Thyroid gland (tissue), 4 donors: ENCODE data around the gene USP15. TPM values are rescaled to one million over a fixed set of nuclear protein-coding genes. Genes with fewer than 3 reads are reported as not detected.

Source experiments
- DNase-seq, 2 donors: peaks; one replicate each; pipeline ENCODE4 v3.0.0-alpha.2; 2019
- H3K27ac ChIP-seq, 3 donors: fragments of 200-600 bp; sonication (generic); 1 replicate in 2 of 3; 2 replicates in 1 of 3; pipeline ENCODE4 v1.5.1; 2016 to 2019; ENCODE audit warnings: mild to moderate bottlenecking in 1 of 3, moderate library complexity in 1 of 3
- H3K27me3 ChIP-seq: fragments of 200-600 bp; sonication (generic); one replicate; pipeline ENCODE4 v1.5.1; 2019
- H3K36me3 ChIP-seq, 2 donors: fragments of 200-600 bp; sonication (generic); one replicate each; pipeline ENCODE4 v1.5.1; 2016 to 2019
- H3K4me1 ChIP-seq, 2 donors: fragments of 200-600 bp; sonication (generic); one replicate each; pipeline ENCODE4 v1.5.1; 2017 to 2019
- H3K4me3 ChIP-seq, 3 donors: fragments of 200-600 bp; sonication (generic); replicated peaks in 1 of 3; 1 replicate in 2 of 3; 2 replicates in 1 of 3; pipeline ENCODE4 v1.5.1; 2016; ENCODE audit warnings: mild to moderate bottlenecking in 1 of 3
- H3K9me3 ChIP-seq: fragments of 200-600 bp; sonication (generic); one replicate; pipeline ENCODE4 v1.5.1; 2017
- CTCF ChIP-seq, 6 experiments: fragments of 200-600 bp in 3 of 6; fragments of 450-650 bp in 3 of 6; sonication (generic) in 3 of 6; IDR thresholded peaks; one replicate each; pipeline ENCODE4 v1.5.1; 2016 to 2019; ENCODE audit warnings: antibody characterized with exemption in 6 of 6, mild to moderate bottlenecking in 2 of 6, inconsistent platforms in 1 of 6, moderate library complexity in 1 of 6
- POLR2A ChIP-seq, 2 donors: fragments of 450-650 bp; IDR thresholded peaks; one replicate each; pipeline ENCODE4 v1.6.1; 2017; ENCODE audit warnings: antibody characterized with exemption in 2 of 2, mild to moderate bottlenecking in 2 of 2, moderate library complexity in 1 of 2
- WGBS, 2 donors: methylation state at CpG; one replicate each; pipeline ENCODE4 v1.1.5; 2017; 5-methylcytosine and 5-hydroxymethylcytosine counted together
- intact Hi-C: fragments of 100-400 bp; cut with DNase I; formaldehyde crosslinking; loops from one replicate; pipeline ENCODE4 v1.15.1; 2023
- total RNA-seq, 4 donors: library from RNA; depleted of rRNA; stranded (reverse); fragments of >200 nt; gene quantifications; one replicate each; pipeline ENCODE4 v1.2.3, GENCODE V29; 2016

Gene USP15
- total RNA-seq, 4 donors from 2014 or later: 57.3 to 139 (median 70.2) TPM

GRCh38 chr12:62296001-62296400, 35.8 kb downstream of the USP15 start:
- no peak overlapping the region for H3K4me3 ChIP-seq
- WGBS, 2 donors: 90 to 92% methylated on average over 2 of the region's 2 CpGs
- no peak overlapping the region for H3K27ac ChIP-seq
- H3K9me3 ChIP-seq: no peaks in the 10 kb centered on the region
- H3K4me1 ChIP-seq: no peaks in the 10 kb centered on the region
- intact Hi-C loops: no loop called here
- no peak for TF ChIP-seq CTCF (IDR thresholded peaks at IDR 0.05)
- no peak for TF ChIP-seq POLR2A (IDR thresholded peaks at IDR 0.05)
- DNase-seq: no peak
- no peaks in the 10 kb centered on the region for H3K27me3 ChIP-seq
- peaks cover 4 to 8% of the 10 kb centered on the region in 2 donors for H3K36me3 ChIP-seq

- intact Hi-C loops: no loop called here
- no peak overlapping the region for H3K4me3 ChIP-seq
- no peak for DNase-seq
- no peaks in the 10 kb centered on the region for H3K27me3 ChIP-seq
- H3K4me1 ChIP-seq: no peaks in the 10 kb centered on the region
- no peak for TF ChIP-seq CTCF (IDR thresholded peaks at IDR 0.05)
- no peak for TF ChIP-seq POLR2A (IDR thresholded peaks at IDR 0.05)
- H3K9me3 ChIP-seq: no peaks in the 10 kb centered on the region
- H3K36me3 ChIP-seq: peaks cover 4 to 8% of the 10 kb centered on the region in 2 donors
- H3K27ac ChIP-seq: no peak overlapping the region
Observed at GRCh38 chr12:62297321-62297720, 37.1 kb downstream of the USP15 start.

- H3K4me3 ChIP-seq: no peak overlapping the region
- TF ChIP-seq POLR2A (IDR thresholded peaks at IDR 0.05) (no peak), CTCF (IDR thresholded peaks at IDR 0.05) (no peak)
- no peaks in the 10 kb centered on the region for H3K4me1 ChIP-seq
- H3K27me3 ChIP-seq: no peaks in the 10 kb centered on the region
- intact Hi-C loops: no loop called here
- no peak for DNase-seq
- WGBS, 2 donors: 77 to 89% methylated on average over 3 of the region's 3 CpGs
- no peaks in the 10 kb centered on the region for H3K9me3 ChIP-seq
- peaks cover 15 to 16% of the 10 kb centered on the region in 2 donors for H3K36me3 ChIP-seq
- H3K27ac ChIP-seq: no peak overlapping the region
Observed at GRCh38 chr12:62299617-62300016, 39.4 kb downstream of the USP15 start.

- Histone ChIP-seq H3K9me3 (no peaks in the 10 kb centered on the region), H3K27me3 (no peaks in the 10 kb centered on the region), H3K4me1 (no peaks in the 10 kb centered on the region), H3K4me3 (no peak overlapping the region), H3K27ac (no peak overlapping the region), H3K36me3 (peaks cover 9 to 18% of the 10 kb centered on the region in 2 donors)
- TF ChIP-seq CTCF (IDR thresholded peaks at IDR 0.05) (no peak), POLR2A (IDR thresholded peaks at IDR 0.05) (no peak)
- DNase-seq: no peak
- 88 to 89% methylated on average over 6 of the region's 6 CpGs for WGBS, 2 donors
- intact Hi-C loops: no loop called here
Observed at GRCh38 chr12:62301080-62301798, 41.0 kb downstream of the USP15 start.

GRCh38 chr12:62301799-62302133, 41.6 kb downstream of the USP15 start:
- no peak for TF ChIP-seq CTCF (IDR thresholded peaks at IDR 0.05)
- TF ChIP-seq POLR2A (IDR thresholded peaks at IDR 0.05): no peak
- H3K4me1 ChIP-seq: no peaks in the 10 kb centered on the region
- intact Hi-C loops: no loop called here
- no peaks in the 10 kb centered on the region for H3K9me3 ChIP-seq
- no peak overlapping the region for H3K4me3 ChIP-seq
- H3K27ac ChIP-seq: no peak overlapping the region
- DNase-seq: no peak
- peaks cover 9 to 18% of the 10 kb centered on the region in 2 donors for H3K36me3 ChIP-seq
- no peaks in the 10 kb centered on the region for H3K27me3 ChIP-seq
- WGBS, 2 donors: 87 to 89% methylated on average over 1 of the region's 1 CpG
